Psoas muscle (tissue), 8 donors: ENCODE data around the gene CFD. TPM values are rescaled to one million over a fixed set of nuclear protein-coding genes. Genes with fewer than 3 reads are reported as not detected.

Experiments used
- ATAC-seq, 4 donors: fragments of 200-7000 bp; cut with Tn5 transposase; one replicate each; pipeline ENCODE4 v1.9.1; 2020; ENCODE audit warnings: moderate library complexity in 3 of 4, mild to moderate bottlenecking in 2 of 4
- DNase-seq, 2 donors: peaks; one replicate each; pipeline ENCODE4 v3.0.0-alpha.2; 2020
- H3K27ac ChIP-seq: fragments of 200-600 bp; one replicate; pipeline ENCODE4 v1.8.0; 2022
- H3K27me3 ChIP-seq, 3 donors: fragments of 200-600 bp in 1 of 3; one replicate each; pipeline versions ENCODE4 v1.6.1 to v1.8.0; 2013 to 2022; ENCODE audit warnings: low read length in 2 of 3, mild to moderate bottlenecking in 2 of 3, moderate library complexity in 1 of 3; ENCODE audit not compliant: insufficient read depth in 3 of 3
- H3K36me3 ChIP-seq, 2 donors: fragments of 200-600 bp in 1 of 2; one replicate each; pipeline versions ENCODE4 v1.6.1 to v1.8.0; 2013 to 2022; ENCODE audit warnings: low read depth in 1 of 2, mild to moderate bottlenecking in 1 of 2, moderate library complexity in 1 of 2; ENCODE audit not compliant: insufficient read depth in 1 of 2
- H3K4me1 ChIP-seq: fragments of 200-600 bp; one replicate; pipeline ENCODE4 v1.8.0; 2022
- H3K4me3 ChIP-seq: fragments of 200-600 bp; one replicate; pipeline ENCODE4 v1.8.0; 2022; ENCODE audit warnings: mild to moderate bottlenecking
- H3K9me3 ChIP-seq: fragments of 200-600 bp; one replicate; pipeline ENCODE4 v1.8.0; 2022
- WGBS, 3 donors: extraction: QIAGEN DNeasy Blood & Tissue Kit; methylation state at CpG; one replicate each; pipeline versions ENCODE4 v1.1.6 to v1.1.7; 2013; 5-methylcytosine and 5-hydroxymethylcytosine counted together
- intact Hi-C, 2 donors: fragments of 100-400 bp; cut with DNase I; formaldehyde crosslinking; loops; one replicate each; pipeline versions ENCODE4 v1.11.0 to v1.14.2; 2022
- polyA plus RNA-seq, 3 donors: library from polyadenylated mRNA; stranded (reverse); fragments of 200-250 nt; gene quantifications; one replicate each; pipeline ENCODE4 v1.2.3, GENCODE V29; 2013
- total RNA-seq, 4 donors: library from RNA; stranded (reverse); fragmentation: NEBNext Ultra II Directional in 2 of 4; extraction: Animal tissue kit (Norgen Biotek cat#: 25700) in 2 of 4; gene quantifications; one replicate each; pipeline versions ENCODE4 v1.2.1 to v1.2.4, GENCODE V29; 2021 to 2023
- TF ChIP-seq, protein P1 (sequence below): fragments of 200-600 bp; IDR thresholded peaks from one replicate; pipeline ENCODE4 v1.8.0; 2022; ENCODE audit warnings: antibody characterized with exemption
- donor health status: healthy with polysubstance abuse.
- donor health status: DM: no; HTN: no; CAD: no; lungs with moderate emphysema.
- donor health status: Bipolar disorder and iron deficiency.
- donor health status: healthy.
- donor health status: DM: yes; HTN: yes; CAD: no.
- donor health status: DM: no; HTN: no; CAD: no.
- donor health status: DM: no; HTN: no; CAD: no.
- donor health status: DM: yes; HTN: yes; CAD: no.

Gene CFD
- total and polyA plus RNA-seq, 7 donors, result 56.8 to 142 (median 79.9) TPM

DNA sequence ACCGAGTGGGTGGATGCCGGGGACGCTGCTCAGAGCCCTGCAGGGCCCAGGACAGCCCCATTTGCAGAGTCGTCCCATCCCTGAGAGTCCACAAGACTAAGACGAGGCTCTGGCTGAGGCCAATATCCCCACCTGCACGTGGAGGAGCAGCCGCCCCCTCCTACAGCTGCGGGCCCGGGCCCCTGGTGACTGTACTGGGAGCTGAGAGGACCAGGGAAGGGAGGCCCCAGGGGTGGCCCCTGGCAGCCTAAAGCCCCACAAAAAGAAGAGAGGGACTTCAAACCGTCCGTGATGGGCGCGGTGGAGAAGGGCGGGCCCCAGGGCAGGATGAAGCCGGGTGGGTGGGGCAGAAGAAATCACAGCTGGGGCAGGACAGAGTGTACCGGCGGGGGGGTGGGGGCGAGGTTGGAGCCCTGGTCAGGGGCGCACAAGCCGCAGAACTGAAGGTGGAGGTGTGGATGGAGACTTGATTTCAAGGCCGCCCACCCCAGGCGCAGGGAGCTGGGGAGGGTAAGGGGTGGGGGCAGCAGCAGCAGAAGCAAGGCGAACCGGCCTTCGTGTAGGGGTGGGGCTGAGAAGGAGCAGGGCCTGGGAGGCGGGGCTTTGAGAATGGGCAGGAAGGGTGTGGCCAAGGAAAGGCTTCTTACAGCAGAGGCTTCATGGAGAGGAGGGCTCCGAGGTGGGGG, 12.9 kb downstream of the CFD start:
- Histone ChIP-seq H3K4me3 (no peak overlapping the region), H3K9me3 (no peaks in the 10 kb centered on the region), H3K4me1 (no peaks in the 10 kb centered on the region), H3K27me3 (no peaks in the 10 kb centered on the region), H3K27ac (no peak overlapping the region), H3K36me3 (peaks cover 0 to 70% of the 10 kb centered on the region in 2 donors)
- TF ChIP-seq, protein P1, sequence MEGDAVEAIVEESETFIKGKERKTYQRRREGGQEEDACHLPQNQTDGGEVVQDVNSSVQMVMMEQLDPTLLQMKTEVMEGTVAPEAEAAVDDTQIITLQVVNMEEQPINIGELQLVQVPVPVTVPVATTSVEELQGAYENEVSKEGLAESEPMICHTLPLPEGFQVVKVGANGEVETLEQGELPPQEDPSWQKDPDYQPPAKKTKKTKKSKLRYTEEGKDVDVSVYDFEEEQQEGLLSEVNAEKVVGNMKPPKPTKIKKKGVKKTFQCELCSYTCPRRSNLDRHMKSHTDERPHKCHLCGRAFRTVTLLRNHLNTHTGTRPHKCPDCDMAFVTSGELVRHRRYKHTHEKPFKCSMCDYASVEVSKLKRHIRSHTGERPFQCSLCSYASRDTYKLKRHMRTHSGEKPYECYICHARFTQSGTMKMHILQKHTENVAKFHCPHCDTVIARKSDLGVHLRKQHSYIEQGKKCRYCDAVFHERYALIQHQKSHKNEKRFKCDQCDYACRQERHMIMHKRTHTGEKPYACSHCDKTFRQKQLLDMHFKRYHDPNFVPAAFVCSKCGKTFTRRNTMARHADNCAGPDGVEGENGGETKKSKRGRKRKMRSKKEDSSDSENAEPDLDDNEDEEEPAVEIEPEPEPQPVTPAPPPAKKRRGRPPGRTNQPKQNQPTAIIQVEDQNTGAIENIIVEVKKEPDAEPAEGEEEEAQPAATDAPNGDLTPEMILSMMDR, result no peak
- intact Hi-C loops, result no loop called here
- DNase-seq, result peak; percentile 60 to 84
- ATAC-seq, result peak in 2 of 4 donors; percentile 43 to 49
- 72 to 83% (median 78%) methylated on average over 26 to 27 of the region's 27 CpGs for WGBS, 3 donors

DNA sequence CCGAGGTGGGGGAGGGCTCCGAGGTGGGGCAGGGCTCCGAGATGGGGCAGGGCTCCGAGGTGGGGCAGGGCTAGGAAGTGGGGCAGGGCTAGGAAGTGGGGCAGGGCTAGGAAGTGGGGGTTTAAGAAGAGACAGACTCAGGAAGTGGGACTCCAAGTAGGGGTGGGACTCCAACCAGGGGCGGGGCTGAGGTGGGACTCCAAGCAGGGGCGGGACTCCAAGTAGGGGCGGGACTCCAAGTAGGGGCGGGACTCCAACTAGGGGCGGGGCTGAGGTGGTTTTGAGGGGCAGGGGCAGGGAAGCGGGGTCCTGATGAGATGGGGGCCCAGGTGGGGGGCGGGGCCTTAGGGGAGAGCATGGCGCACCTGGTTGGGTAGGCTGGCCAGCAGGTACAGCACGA, 13.6 kb downstream of the CFD start:
- no peaks in the 10 kb centered on the region for H3K27me3 ChIP-seq
- peaks cover 0 to 63% of the 10 kb centered on the region in 2 donors for H3K36me3 ChIP-seq
- peak in 1 of 4 donors; percentile 30 for ATAC-seq
- DNase-seq, result peak in 1 of 2 donors; percentile 59
- H3K4me1 ChIP-seq, result no peaks in the 10 kb centered on the region
- H3K4me3 ChIP-seq, result no peak overlapping the region
- H3K9me3 ChIP-seq, result no peaks in the 10 kb centered on the region
- WGBS, 3 donors, result 90 to 92% (median 92%) methylated on average over 6 to 13 of the region's 13 CpGs
- no peak overlapping the region for H3K27ac ChIP-seq
- TF ChIP-seq, protein P1, result no peak
- intact Hi-C loops, result no loop called here

DNA sequence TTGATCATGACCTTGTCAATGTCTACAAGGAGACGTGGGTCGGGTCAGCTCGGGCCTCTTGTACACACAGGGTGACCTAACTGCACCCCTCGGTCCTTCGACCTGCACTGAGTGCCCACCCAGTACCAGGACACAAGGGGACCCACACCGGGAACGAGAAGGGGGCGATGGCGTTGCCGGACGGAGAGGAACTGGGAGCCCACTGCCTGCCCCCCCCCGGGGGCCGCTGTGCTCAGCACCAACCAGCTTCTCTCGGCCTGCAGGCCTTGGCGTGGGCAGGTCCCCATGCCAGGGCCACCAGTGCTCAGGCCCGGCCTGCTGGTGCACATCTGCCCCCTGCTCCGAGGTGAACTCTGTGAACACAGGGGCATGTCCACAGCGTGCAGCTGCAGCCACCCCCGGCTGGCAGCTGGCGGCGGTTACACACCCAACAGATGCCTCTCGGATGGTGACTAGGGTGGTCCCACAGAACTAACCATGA, 14.1 kb downstream of the CFD start:
- DNase-seq (no peak), ATAC-seq (no peak)
- H3K36me3 ChIP-seq, result peaks cover 0 to 58% of the 10 kb centered on the region in 2 donors
- TF ChIP-seq, protein P1, result no peak
- no peaks in the 10 kb centered on the region for H3K9me3 ChIP-seq
- no peaks in the 10 kb centered on the region for H3K27me3 ChIP-seq
- no peak overlapping the region for H3K27ac ChIP-seq
- intact Hi-C loops, result no loop called here
- 79 to 85% (median 84%) methylated on average over 22 of the region's 22 CpGs for WGBS, 3 donors
- no peak overlapping the region for H3K4me3 ChIP-seq
- H3K4me1 ChIP-seq, result no peaks in the 10 kb centered on the region

DNA sequence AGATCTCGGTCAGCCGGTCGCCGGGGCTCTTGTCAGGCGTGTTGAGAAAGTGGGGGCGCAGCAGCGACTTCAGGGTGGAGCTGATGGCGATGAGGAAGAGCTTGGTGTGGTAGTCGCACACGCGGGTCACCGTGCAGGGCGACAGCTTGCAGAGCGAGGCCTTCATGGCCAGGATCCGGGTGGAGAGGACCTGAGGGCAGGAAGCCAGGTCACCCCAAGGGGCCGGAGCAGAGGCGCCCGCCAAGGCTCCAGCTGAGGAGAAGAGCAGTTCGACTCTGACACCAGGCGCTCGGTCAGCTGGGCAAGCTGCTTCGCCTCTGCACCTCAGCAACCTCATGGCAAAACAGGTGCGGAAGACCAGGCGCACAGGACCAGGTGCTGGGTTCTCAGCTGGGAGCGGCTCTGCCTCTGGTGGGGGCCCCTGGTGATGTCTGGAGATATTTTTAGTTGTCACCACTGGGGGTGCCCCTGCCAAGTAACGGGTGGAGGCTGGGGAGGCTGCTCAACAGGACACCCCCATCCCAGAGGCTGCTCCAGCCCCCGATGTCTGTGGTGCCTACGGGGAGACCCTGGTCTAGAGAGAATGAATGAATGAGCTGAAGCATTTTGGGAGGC, 15.9 kb downstream of the CFD start:
- H3K4me1 ChIP-seq, result no peaks in the 10 kb centered on the region
- no peak for ATAC-seq
- 88 to 93% (median 92%) methylated on average over 26 to 28 of the region's 28 CpGs for WGBS, 3 donors
- no peaks in the 10 kb centered on the region for H3K9me3 ChIP-seq
- no peak overlapping the region for H3K4me3 ChIP-seq
- H3K27ac ChIP-seq, result no peak overlapping the region
- no peaks in the 10 kb centered on the region for H3K27me3 ChIP-seq
- H3K36me3 ChIP-seq, result peaks cover 0 to 48% of the 10 kb centered on the region in 2 donors
- DNase-seq, result no peak
- intact Hi-C loops, result no loop called here
- TF ChIP-seq, protein P1, result no peak
